Adipocyte (in vitro differentiated cells): ENCODE data around the gene SLC4A11.

Source experiments
- DNase-seq: peaks from one replicate; pipeline ENCODE4 v3.0.0-alpha.2; 2015; ENCODE audit warnings: low read depth
- H3K27me3 ChIP-seq: replicated peaks from 2 replicates; pipeline ENCODE4 v1.7.0; 2013; ENCODE audit warnings: mild to moderate bottlenecking, low read length, moderate library complexity; ENCODE audit not compliant: control insufficient read depth, insufficient read depth
- H3K36me3 ChIP-seq: 2 replicates; pipeline ENCODE4 v1.7.0; 2013; ENCODE audit warnings: low read length, mild to moderate bottlenecking, moderate library complexity; ENCODE audit not compliant: control insufficient read depth, insufficient read depth, severe bottlenecking
- H3K4me1 ChIP-seq: 2 replicates; pipeline ENCODE4 v1.7.0; 2013; ENCODE audit warnings: mild to moderate bottlenecking, low read length, moderate library complexity; ENCODE audit not compliant: control insufficient read depth, insufficient read depth
- H3K4me3 ChIP-seq: 2 replicates; pipeline ENCODE4 v1.7.0; 2013; ENCODE audit warnings: mild to moderate bottlenecking, low read length, moderate library complexity
- H3K9ac ChIP-seq: 2 replicates; pipeline ENCODE4 v1.7.0; 2013; ENCODE audit warnings: mild to moderate bottlenecking, low read length, moderate library complexity
- H3K9me3 ChIP-seq: 2 replicates; pipeline ENCODE4 v1.7.0; 2013; ENCODE audit warnings: mild to moderate bottlenecking, low read length, moderate library complexity; ENCODE audit not compliant: control insufficient read depth

SLC4A11 gene

DNA sequence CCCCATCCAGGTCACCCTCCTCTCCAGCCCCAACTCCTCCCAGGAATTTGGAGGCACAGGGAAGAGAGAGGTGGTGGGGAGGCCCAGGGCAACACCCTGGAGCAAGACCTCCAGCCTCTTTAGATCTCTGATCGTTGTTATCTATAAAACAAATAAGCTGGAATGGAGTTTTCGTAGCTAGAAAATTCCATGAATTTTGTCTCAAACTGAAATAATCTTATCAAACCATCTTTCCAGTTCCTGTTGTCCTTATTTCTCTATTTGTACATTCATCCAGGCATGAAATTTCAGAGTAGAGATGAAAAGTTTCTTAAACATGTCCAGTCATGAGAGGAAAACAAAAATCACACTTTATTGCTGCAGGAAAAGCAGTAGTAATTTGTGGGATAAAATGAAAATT is 6.2 kb upstream of the SLC4A11 start:
- peaks cover 4% of the 10 kb centered on the region for H3K27me3 ChIP-seq
- no peaks in the 10 kb centered on the region for H3K36me3 ChIP-seq

DNA sequence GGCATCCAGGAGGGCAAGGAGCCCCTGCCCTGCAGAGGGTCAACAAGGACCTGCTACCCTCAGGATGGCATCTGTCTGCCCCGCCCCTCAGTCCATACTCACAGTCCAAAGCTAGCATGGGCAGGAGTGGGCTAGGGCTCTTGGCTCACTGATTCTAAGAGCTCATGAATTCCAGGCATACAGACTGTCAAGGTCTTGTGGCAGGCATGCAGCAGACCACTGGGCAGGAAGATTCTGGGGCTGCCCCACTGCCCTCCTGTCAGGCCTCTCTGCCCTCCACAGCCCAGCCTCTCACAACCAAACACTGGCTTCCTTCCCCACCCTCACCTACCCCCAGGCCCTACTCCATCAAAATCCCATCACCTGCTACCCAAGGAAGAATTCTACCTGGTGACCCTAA is 5.6 kb upstream of the SLC4A11 start:
- Histone ChIP-seq H3K36me3 (no peaks in the 10 kb centered on the region), H3K4me3 (no peak overlapping the region), H3K9ac (no peak overlapping the region), H3K4me1 (peaks cover 10% of the 10 kb centered on the region), H3K27me3 (no peaks in the 10 kb centered on the region), H3K9me3 (no peaks in the 10 kb centered on the region)
- DNase-seq, result no peak

More for the DNA sequence above, 6.2 kb upstream of the SLC4A11 start:
- DNase-seq, result no peak
- Histone ChIP-seq H3K9ac (no peak overlapping the region), H3K4me3 (no peak overlapping the region), H3K9me3 (no peaks in the 10 kb centered on the region), H3K4me1 (peaks cover 7% of the 10 kb centered on the region)

DNA sequence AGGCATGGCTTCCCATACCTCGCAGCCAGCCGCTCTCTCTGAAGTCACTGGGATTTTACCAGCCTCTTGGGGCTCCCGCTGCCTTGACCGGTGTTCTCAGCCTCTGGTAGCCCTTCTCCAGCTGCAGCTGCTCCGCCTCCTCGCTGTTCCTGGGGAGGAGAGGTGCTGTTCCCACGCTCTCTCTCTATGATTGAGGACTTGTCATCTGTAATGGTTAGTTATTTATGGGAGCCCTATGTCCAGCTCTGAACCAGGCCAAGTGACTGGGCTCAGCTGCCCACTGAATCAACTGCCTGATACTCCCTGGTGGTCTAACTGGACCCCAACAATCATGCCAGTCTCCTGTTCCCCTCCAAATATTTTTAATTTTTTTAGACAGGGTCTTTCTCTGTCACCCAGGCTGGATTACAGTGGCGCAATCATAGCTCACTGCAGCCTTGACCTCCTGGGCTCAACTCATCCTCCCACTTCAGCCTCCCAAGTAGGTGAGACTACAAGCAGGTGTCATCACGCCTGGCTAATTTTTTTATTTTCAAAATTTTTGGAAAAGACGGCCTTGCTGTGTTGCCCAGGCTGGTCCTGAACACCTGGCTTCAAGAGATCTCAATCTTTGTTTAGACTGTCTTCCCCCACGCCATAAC is 4.8 kb upstream of the SLC4A11 start:
- H3K9me3 ChIP-seq, result no peaks in the 10 kb centered on the region
- DNase-seq, result no peak
- no peaks in the 10 kb centered on the region for H3K36me3 ChIP-seq
- H3K27me3 ChIP-seq, result no peaks in the 10 kb centered on the region
- no peak overlapping the region for H3K9ac ChIP-seq
- H3K4me3 ChIP-seq, result no peak overlapping the region
- H3K4me1 ChIP-seq, result peaks cover 9% of the 10 kb centered on the region

DNA sequence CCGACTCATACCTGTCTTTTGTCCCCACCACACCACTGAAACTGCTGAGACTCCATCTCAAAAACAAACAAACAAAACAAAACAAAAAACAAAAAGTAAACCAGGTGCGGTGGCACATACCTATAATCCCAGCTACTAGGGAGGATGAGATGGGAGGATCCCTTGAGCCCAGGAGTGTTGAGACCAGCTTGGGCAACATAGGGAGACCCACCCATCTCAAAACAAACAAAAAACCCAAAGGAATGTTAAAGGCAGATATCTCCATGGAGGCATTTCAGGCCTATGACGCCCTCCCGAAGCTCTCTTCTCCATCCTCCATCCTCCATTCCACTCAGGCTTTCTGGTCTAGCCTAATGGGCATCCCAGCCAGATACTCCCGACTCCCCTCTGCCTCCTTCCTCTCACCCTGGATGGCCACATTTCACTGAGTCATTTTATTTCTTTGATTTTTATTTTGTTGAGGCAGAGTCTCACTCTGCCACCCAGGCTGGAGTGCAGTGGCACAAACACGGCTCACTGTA is 3.2 kb upstream of the SLC4A11 start:
- Histone ChIP-seq H3K27me3 (peaks cover 8% of the 10 kb centered on the region), H3K4me1 (peaks cover 9% of the 10 kb centered on the region), H3K9me3 (no peaks in the 10 kb centered on the region), H3K9ac (no peak overlapping the region), H3K4me3 (no peak overlapping the region), H3K36me3 (no peaks in the 10 kb centered on the region)
- DNase-seq, result no peak

DNA sequence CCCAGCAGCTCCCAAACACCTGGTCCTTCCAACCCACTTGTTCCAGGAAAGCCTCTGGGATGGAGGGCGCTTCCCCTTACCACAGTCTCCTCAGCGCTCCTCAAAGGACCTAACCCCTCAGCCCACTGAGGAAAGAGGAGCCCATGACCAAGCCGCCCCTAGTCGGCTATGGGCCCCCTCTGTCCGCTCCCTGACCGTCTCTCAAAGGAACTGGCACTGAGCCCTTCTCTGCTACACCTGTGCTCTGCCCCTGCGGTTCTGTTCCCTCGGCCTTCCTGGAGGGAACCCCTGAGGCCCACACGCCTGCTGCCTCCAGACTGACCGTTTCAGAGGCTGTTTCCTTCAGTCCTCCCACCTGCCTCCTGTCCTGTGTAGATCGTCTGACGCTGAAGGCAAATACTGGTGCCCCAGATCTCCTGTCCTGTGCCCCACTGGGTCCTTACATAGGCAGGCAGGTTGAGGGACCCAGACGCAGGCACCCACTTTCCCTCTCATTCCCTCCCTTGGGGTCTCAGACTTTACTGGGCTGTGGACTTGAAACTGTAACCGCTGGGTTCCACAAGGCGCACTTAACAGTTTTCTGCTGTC is 1.9 kb upstream of the SLC4A11 start:
- Histone ChIP-seq H3K9me3 (no peaks in the 10 kb centered on the region), H3K27me3 (peaks cover 18% of the 10 kb centered on the region), H3K4me1 (peaks cover 9% of the 10 kb centered on the region), H3K4me3 (no peak overlapping the region), H3K36me3 (no peaks in the 10 kb centered on the region), H3K9ac (no peak overlapping the region)
- DNase-seq, result no peak

DNA sequence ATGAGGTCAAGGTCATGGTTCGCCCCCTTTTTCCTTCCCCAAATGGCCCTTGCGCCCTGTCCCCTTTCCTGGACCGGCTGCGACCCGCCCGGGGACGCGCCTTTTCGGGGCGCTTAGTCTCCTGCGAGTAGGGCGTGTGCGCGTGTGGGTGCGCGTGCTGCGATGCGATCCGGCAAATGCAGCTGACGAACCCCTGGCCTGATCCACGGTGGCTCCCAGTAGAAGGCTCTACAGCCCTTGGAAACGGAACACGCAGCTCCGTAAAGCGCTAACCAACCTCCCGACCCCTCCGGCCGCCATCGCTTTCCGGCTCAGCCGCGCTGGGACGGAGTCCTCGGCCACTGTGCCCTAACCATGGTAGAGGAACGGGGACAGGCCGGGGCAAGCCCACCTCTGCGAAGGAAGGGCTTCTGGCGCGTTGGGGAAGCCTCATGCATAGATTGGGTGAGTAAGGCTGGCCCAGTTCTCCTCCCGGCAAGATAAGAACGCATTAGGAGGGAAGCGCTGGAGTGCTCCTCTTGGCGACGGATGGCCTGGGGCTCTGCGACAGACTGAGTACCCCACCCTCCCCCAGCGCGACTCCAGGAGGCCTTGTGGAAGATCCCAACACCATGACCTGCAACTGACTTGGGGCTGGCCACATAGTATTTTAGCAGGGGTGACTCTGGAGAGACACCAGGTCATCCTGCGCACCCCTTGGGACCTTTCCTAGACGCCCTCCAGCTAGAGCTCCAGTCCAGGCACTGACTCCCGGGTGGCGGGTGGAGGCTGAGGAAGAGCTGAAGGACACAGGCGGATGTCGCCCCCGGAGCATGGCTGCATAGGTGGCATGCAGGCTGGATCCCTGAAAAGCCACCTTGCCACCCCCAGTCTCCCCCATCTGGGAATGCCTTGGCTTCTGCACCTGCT is 1.1 kb upstream of the SLC4A11 start:
- H3K27me3 ChIP-seq, result peaks cover 25% of the 10 kb centered on the region
- DNase-seq, result peak; percentile 60
- H3K4me1 ChIP-seq, result peaks cover 9% of the 10 kb centered on the region
- H3K9me3 ChIP-seq, result no peaks in the 10 kb centered on the region
- H3K9ac ChIP-seq, result peak overlapping the region; percentile 69
- peak overlapping the region; percentile 81 for H3K4me3 ChIP-seq
- no peaks in the 10 kb centered on the region for H3K36me3 ChIP-seq

GRCh38 chr20:3238616-3239025 is 369 bp downstream of the SLC4A11 start:
- Histone ChIP-seq H3K9me3 (no peaks in the 10 kb centered on the region), H3K36me3 (no peaks in the 10 kb centered on the region), H3K9ac (peak overlapping the region; percentile 63), H3K4me3 (peak overlapping the region; percentile 81), H3K27me3 (peaks cover 29% of the 10 kb centered on the region), H3K4me1 (peaks cover 9% of the 10 kb centered on the region)
- peak; percentile 76 for DNase-seq

DNA sequence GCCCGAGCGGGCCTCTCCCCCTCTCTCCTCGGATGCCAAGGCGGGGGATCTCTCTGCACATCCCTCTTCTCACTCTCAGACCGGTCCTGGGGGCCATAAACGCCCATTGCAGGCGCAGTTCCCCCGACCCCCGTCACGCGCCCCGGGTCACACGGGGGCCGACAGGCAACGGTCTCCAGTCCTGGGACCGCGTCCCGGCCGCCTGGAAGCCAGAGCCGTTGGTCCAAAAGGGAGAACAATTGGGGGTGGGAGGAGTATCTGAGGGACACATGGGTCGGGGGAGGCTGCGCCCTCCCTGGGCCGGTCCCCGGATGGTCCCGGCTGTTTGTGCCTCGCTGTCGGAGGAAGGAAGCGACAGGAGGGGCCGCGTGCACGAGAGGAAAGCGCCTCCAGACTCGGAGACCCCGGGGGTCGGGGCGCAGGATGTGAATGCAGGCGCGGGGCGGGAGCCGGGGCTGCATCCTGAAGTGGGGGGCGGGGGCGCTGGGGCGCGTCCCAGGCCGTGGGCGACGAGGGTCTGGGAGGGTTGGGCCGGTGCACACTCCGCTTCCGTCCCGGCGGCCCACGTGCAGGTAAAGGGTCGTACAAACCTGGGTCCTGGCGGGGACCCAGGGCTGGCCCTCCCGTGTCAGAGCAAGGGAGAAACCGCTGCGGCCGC is 903 bp downstream of the SLC4A11 start:
- H3K4me3 ChIP-seq, result peak overlapping the region; percentile 81
- peaks cover 29% of the 10 kb centered on the region for H3K27me3 ChIP-seq
- no peak for DNase-seq

GRCh38 chr20:3237011-3237957 is 1.7 kb downstream of the SLC4A11 start:
- no peak for DNase-seq
- Histone ChIP-seq H3K9me3 (no peaks in the 10 kb centered on the region), H3K9ac (no peak overlapping the region), H3K36me3 (no peaks in the 10 kb centered on the region), H3K4me3 (no peak overlapping the region), H3K4me1 (peaks cover 9% of the 10 kb centered on the region), H3K27me3 (peaks cover 29% of the 10 kb centered on the region)

More for the DNA sequence above, 903 bp downstream of the SLC4A11 start:
- no peaks in the 10 kb centered on the region for H3K9me3 ChIP-seq
- H3K36me3 ChIP-seq, result no peaks in the 10 kb centered on the region
- H3K4me1 ChIP-seq, result peaks cover 9% of the 10 kb centered on the region
- no peak overlapping the region for H3K9ac ChIP-seq

DNA sequence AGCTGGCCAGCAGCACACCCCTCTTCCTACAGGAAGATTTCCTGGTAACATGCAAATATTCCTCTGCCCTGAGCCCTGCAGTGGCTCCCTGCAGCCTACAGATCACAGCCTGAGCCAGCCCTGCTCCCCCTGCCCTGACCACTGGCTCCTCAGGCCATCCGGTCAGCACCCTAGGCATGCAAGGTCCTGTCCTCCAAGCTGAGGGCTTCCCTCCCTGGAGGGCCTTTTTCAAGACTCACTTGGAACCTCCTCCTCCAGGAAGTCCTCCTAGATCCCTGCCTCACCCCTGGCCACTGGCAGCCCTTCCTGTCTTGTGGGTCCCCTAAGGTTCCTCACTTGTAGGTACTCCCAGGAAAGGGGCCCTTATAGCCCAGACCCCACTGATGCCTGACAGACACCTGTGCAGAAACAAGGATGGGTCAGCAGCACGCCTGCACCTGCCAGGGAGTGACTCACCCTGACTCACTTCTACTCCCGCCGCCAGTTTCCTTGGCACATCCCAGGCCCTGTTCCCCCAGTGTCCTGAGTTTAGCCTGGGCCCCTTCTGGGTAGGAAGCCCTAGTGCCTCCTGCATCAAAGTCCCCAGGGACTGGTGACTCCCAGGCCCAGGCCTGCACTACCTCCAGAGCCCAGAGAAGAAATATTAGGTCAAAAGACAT is 3.2 kb downstream of the SLC4A11 start:
- Histone ChIP-seq H3K4me3 (no peak overlapping the region), H3K27me3 (peaks cover 29% of the 10 kb centered on the region), H3K9ac (no peak overlapping the region), H3K9me3 (no peaks in the 10 kb centered on the region), H3K36me3 (no peaks in the 10 kb centered on the region), H3K4me1 (peaks cover 9% of the 10 kb centered on the region)
- no peak for DNase-seq
